Measurements from ENCODE around the gene DPYD. TPM values are rescaled to one million over a fixed set of nuclear protein-coding genes. Genes with fewer than 3 reads are reported as not detected.

Gene DPYD
- total and polyA plus RNA-seq, 7 experiments from 2014 or later, result 52.6 to 87.2 (median 57.4) TPM

GRCh38 chr1:97252925-97253324 is 667.9 kb downstream of the DPYD start:
- CTCF ChIA-PET, result no interaction called here
- no peaks in the 10 kb centered on the region for H3K27me3 Mint-ChIP-seq

GRCh38 chr1:97252076-97252475 is 668.8 kb downstream of the DPYD start:
- no peak for DNase-seq
- Mint-ChIP-seq H3K9me3 (peaks cover 0 to 4% (median 0%) of the 10 kb centered on the region in 11 donors), H3K36me3 (peaks cover 1 to 54% (median 27%) of the 10 kb centered on the region in 5 donors), H3K4me3 (no peak overlapping the region), H3K27ac (no peak overlapping the region), H3K27me3 (no peaks in the 10 kb centered on the region), H3K4me1 (peaks cover 0 to 1% (median 0%) of the 10 kb centered on the region in 7 donors)
- H3K4me3 ChIP-seq (ENCODE audit: low read length), result no peak overlapping the region
- no peaks in the 10 kb centered on the region for H3K27me3 ChIP-seq (ENCODE audit: control insufficient read depth in 2 of 2, insufficient read depth in 2 of 2, low read length in 2 of 2)
- H3K27ac ChIP-seq (ENCODE audit: low read depth, low read length), result no peak overlapping the region
- intact Hi-C loops (cut with micrococcal nuclease), result no loop called here
- H3K4me1 ChIP-seq (ENCODE audit: control insufficient read depth in 2 of 2, insufficient read depth in 2 of 2, low read length in 2 of 2), result no peaks in the 10 kb centered on the region
- H3K36me3 ChIP-seq (ENCODE audit: control insufficient read depth in 2 of 3, insufficient read depth in 3 of 3, low read length in 3 of 3), result no peaks in the 10 kb centered on the region
- POLR2A ChIA-PET, result no interaction called here
- no peaks in the 10 kb centered on the region for H3K9me3 ChIP-seq (ENCODE audit: control insufficient read depth in 2 of 3, low read length in 3 of 3)
- ATAC-seq, result no peak
- CTCF ChIA-PET, result no interaction called here

More at GRCh38 chr1:97252925-97253324, 667.9 kb downstream of the DPYD start:
- H3K36me3 ChIP-seq (ENCODE audit: control insufficient read depth in 2 of 3, insufficient read depth in 3 of 3, low read length in 3 of 3), result no peaks in the 10 kb centered on the region
- H3K9me3 ChIP-seq (ENCODE audit: control insufficient read depth in 2 of 3, low read length in 3 of 3), result no peaks in the 10 kb centered on the region
- intact Hi-C loops (cut with micrococcal nuclease), result no loop called here
- ATAC-seq (no peak), DNase-seq (no peak)
- no peak overlapping the region for H3K4me3 Mint-ChIP-seq
- H3K4me3 ChIP-seq (ENCODE audit: low read length), result no peak overlapping the region
- peaks cover 0 to 4% (median 0%) of the 10 kb centered on the region in 11 donors for H3K9me3 Mint-ChIP-seq
- no peak overlapping the region for H3K27ac Mint-ChIP-seq
- H3K27me3 ChIP-seq (ENCODE audit: control insufficient read depth in 2 of 2, insufficient read depth in 2 of 2, low read length in 2 of 2), result no peaks in the 10 kb centered on the region
- H3K36me3 Mint-ChIP-seq, result peaks cover 1 to 56% (median 28%) of the 10 kb centered on the region in 5 donors
- H3K27ac ChIP-seq (ENCODE audit: low read depth, low read length), result no peak overlapping the region
- no peaks in the 10 kb centered on the region for H3K4me1 ChIP-seq (ENCODE audit: control insufficient read depth in 2 of 2, insufficient read depth in 2 of 2, low read length in 2 of 2)
- POLR2A ChIA-PET, result no interaction called here
- H3K4me1 Mint-ChIP-seq, result peaks cover 0 to 3% (median 0%) of the 10 kb centered on the region in 7 donors

- intact Hi-C loops (cut with micrococcal nuclease), result no loop called here
- peaks cover 0 to 4% (median 0%) of the 10 kb centered on the region in 11 donors for H3K9me3 Mint-ChIP-seq
- no peak for ATAC-seq
- no peaks in the 10 kb centered on the region for H3K4me1 ChIP-seq (ENCODE audit: control insufficient read depth in 2 of 2, insufficient read depth in 2 of 2, low read length in 2 of 2)
- ChIA-PET CTCF (no interaction called here), POLR2A (no interaction called here)
- H3K27me3 Mint-ChIP-seq, result no peaks in the 10 kb centered on the region
- no peaks in the 10 kb centered on the region for H3K9me3 ChIP-seq (ENCODE audit: control insufficient read depth in 2 of 3, low read length in 3 of 3)
- no peak overlapping the region for H3K4me3 Mint-ChIP-seq
- H3K36me3 Mint-ChIP-seq, result peaks cover 1 to 34% (median 18%) of the 10 kb centered on the region in 5 donors
- H3K4me3 ChIP-seq (ENCODE audit: low read length), result no peak overlapping the region
- no peaks in the 10 kb centered on the region for H3K36me3 ChIP-seq (ENCODE audit: control insufficient read depth in 2 of 3, insufficient read depth in 3 of 3, low read length in 3 of 3)
- no peaks in the 10 kb centered on the region for H3K4me1 Mint-ChIP-seq
- H3K27me3 ChIP-seq (ENCODE audit: control insufficient read depth in 2 of 2, insufficient read depth in 2 of 2, low read length in 2 of 2), result no peaks in the 10 kb centered on the region
- no peak overlapping the region for H3K27ac Mint-ChIP-seq
- H3K27ac ChIP-seq (ENCODE audit: low read depth, low read length), result no peak overlapping the region
- no peak for DNase-seq
Measured at GRCh38 chr1:97247196-97247595, 673.6 kb downstream of the DPYD start.

GRCh38 chr1:97245682-97246081 is 675.2 kb downstream of the DPYD start:
- H3K36me3 Mint-ChIP-seq, result peaks cover 1 to 21% (median 15%) of the 10 kb centered on the region in 5 donors
- no peaks in the 10 kb centered on the region for H3K4me1 ChIP-seq (ENCODE audit: control insufficient read depth in 2 of 2, insufficient read depth in 2 of 2, low read length in 2 of 2)
- H3K9me3 ChIP-seq (ENCODE audit: control insufficient read depth in 2 of 3, low read length in 3 of 3), result no peaks in the 10 kb centered on the region
- H3K4me1 Mint-ChIP-seq, result no peaks in the 10 kb centered on the region
- DNase-seq (no peak), ATAC-seq (no peak)
- no peaks in the 10 kb centered on the region for H3K27me3 Mint-ChIP-seq
- H3K27me3 ChIP-seq (ENCODE audit: control insufficient read depth in 2 of 2, insufficient read depth in 2 of 2, low read length in 2 of 2), result no peaks in the 10 kb centered on the region
- H3K4me3 Mint-ChIP-seq, result no peak overlapping the region
- CTCF ChIA-PET, result no interaction called here
- H3K36me3 ChIP-seq (ENCODE audit: control insufficient read depth in 2 of 3, insufficient read depth in 3 of 3, low read length in 3 of 3), result no peaks in the 10 kb centered on the region
- H3K9me3 Mint-ChIP-seq, result peaks cover 0 to 4% (median 0%) of the 10 kb centered on the region in 11 donors
- POLR2A ChIA-PET, result no interaction called here
- no peak overlapping the region for H3K4me3 ChIP-seq (ENCODE audit: low read length)
- intact Hi-C loops (cut with micrococcal nuclease), result loop anchor here (2.0 kb wide), 2 partner anchors 803 to 805 kb away; no protein-coding TSS in a partner anchor
- no peak overlapping the region for H3K27ac ChIP-seq (ENCODE audit: low read depth, low read length)
- H3K27ac Mint-ChIP-seq, result no peak overlapping the region

GRCh38 chr1:97245026-97245425 is 675.8 kb downstream of the DPYD start:
- DNase-seq (no peak), ATAC-seq (no peak)
- Mint-ChIP-seq H3K27me3 (no peaks in the 10 kb centered on the region), H3K27ac (no peak overlapping the region), H3K9me3 (peaks cover 0 to 4% (median 0%) of the 10 kb centered on the region in 11 donors), H3K4me3 (no peak overlapping the region), H3K36me3 (peaks cover 0 to 21% (median 11%) of the 10 kb centered on the region in 5 donors), H3K4me1 (no peaks in the 10 kb centered on the region)
- POLR2A ChIA-PET, result no interaction called here
- no peaks in the 10 kb centered on the region for H3K27me3 ChIP-seq (ENCODE audit: control insufficient read depth in 2 of 2, insufficient read depth in 2 of 2, low read length in 2 of 2)
- H3K4me3 ChIP-seq (ENCODE audit: low read length), result no peak overlapping the region
- intact Hi-C loops (cut with micrococcal nuclease), result loop anchor here (2.0 kb wide), 2 partner anchors 804 to 806 kb away; no protein-coding TSS in a partner anchor
- no peaks in the 10 kb centered on the region for H3K36me3 ChIP-seq (ENCODE audit: control insufficient read depth in 2 of 3, insufficient read depth in 3 of 3, low read length in 3 of 3)
- no peak overlapping the region for H3K27ac ChIP-seq (ENCODE audit: low read depth, low read length)
- CTCF ChIA-PET, result no interaction called here
- no peaks in the 10 kb centered on the region for H3K4me1 ChIP-seq (ENCODE audit: control insufficient read depth in 2 of 2, insufficient read depth in 2 of 2, low read length in 2 of 2)
- no peaks in the 10 kb centered on the region for H3K9me3 ChIP-seq (ENCODE audit: control insufficient read depth in 2 of 3, low read length in 3 of 3)

- Mint-ChIP-seq H3K9me3 (peaks cover 0 to 3% (median 0%) of the 10 kb centered on the region in 11 donors), H3K4me1 (no peaks in the 10 kb centered on the region), H3K36me3 (peaks cover 0 to 15% (median 2%) of the 10 kb centered on the region in 5 donors), H3K27me3 (no peaks in the 10 kb centered on the region), H3K4me3 (no peak overlapping the region), H3K27ac (peak overlapping the region in 1 of 9 donors; percentile 25)
- Histone ChIP-seq H3K27ac (ENCODE audit: low read depth, low read length) (no peak overlapping the region), H3K4me3 (ENCODE audit: low read length) (no peak overlapping the region), H3K36me3 (ENCODE audit: control insufficient read depth in 2 of 3, insufficient read depth in 3 of 3, low read length in 3 of 3) (no peaks in the 10 kb centered on the region), H3K4me1 (ENCODE audit: control insufficient read depth in 2 of 2, insufficient read depth in 2 of 2, low read length in 2 of 2) (no peaks in the 10 kb centered on the region), H3K27me3 (ENCODE audit: control insufficient read depth in 2 of 2, insufficient read depth in 2 of 2, low read length in 2 of 2) (no peaks in the 10 kb centered on the region), H3K9me3 (ENCODE audit: control insufficient read depth in 2 of 3, low read length in 3 of 3) (no peaks in the 10 kb centered on the region)
- DNase-seq, result no peak
- ATAC-seq, result no peak
- ChIA-PET POLR2A (no interaction called here), CTCF (interaction anchor here (0.6 kb wide), 1 partner anchor 96 kb away, joined by 3 read pairs; no protein-coding TSS in a partner anchor)
- intact Hi-C loops (cut with micrococcal nuclease), result loop anchor here (2.0 to 5.0 kb wide), 3 partner anchors 573 to 807 kb away; no protein-coding TSS in a partner anchor
Measured at GRCh38 chr1:97243973-97244560, 676.8 kb downstream of the DPYD start.

GRCh38 chr1:97238816-97239215 is 682.0 kb downstream of the DPYD start:
- CTCF ChIA-PET, result no interaction called here
- Histone ChIP-seq H3K36me3 (ENCODE audit: control insufficient read depth in 2 of 3, insufficient read depth in 3 of 3, low read length in 3 of 3) (peaks cover 0 to 8% (median 4%) of the 10 kb centered on the region in 3 experiments), H3K27me3 (ENCODE audit: control insufficient read depth in 2 of 2, insufficient read depth in 2 of 2, low read length in 2 of 2) (no peaks in the 10 kb centered on the region), H3K27ac (ENCODE audit: low read depth, low read length) (no peak overlapping the region), H3K9me3 (ENCODE audit: control insufficient read depth in 2 of 3, low read length in 3 of 3) (no peaks in the 10 kb centered on the region), H3K4me1 (ENCODE audit: control insufficient read depth in 2 of 2, insufficient read depth in 2 of 2, low read length in 2 of 2) (no peaks in the 10 kb centered on the region), H3K4me3 (ENCODE audit: low read length) (no peak overlapping the region)
- no peaks in the 10 kb centered on the region for H3K4me1 Mint-ChIP-seq
- H3K27me3 Mint-ChIP-seq, result no peaks in the 10 kb centered on the region
- peaks cover 5 to 26% (median 13%) of the 10 kb centered on the region in 5 donors for H3K36me3 Mint-ChIP-seq
- H3K4me3 Mint-ChIP-seq, result no peak overlapping the region
- H3K27ac Mint-ChIP-seq, result no peak overlapping the region
- no peak for DNase-seq
- ATAC-seq, result no peak
- H3K9me3 Mint-ChIP-seq, result no peaks in the 10 kb centered on the region
- intact Hi-C loops (cut with micrococcal nuclease), result no loop called here
- POLR2A ChIA-PET, result no interaction called here
